Measurements from ENCODE around the gene RPS21. TPM values are rescaled to one million over a fixed set of nuclear protein-coding genes. Genes with fewer than 3 reads are reported as not detected.

Gene RPS21
- total and polyA plus RNA-seq, 2 of the 13 experiments (the other 11 are each of a cell fraction or from before 2014, with no cell fraction given), result 2,647 to 11,063 TPM

GRCh38 chr20:62367633-62368391 lies 19.1 kb upstream of the RPS21 start (continued):
- TF ChIP-seq SOX13 (IDR thresholded peaks at IDR 0.05), result no peak
- TF ChIP-seq SOX13 (CRISPR knock-in tag; conservative IDR thresholded peaks at IDR 0.05 in 1 of 2, IDR thresholded peaks at IDR 0.05 in 1 of 2), result peak in 1 of 2 experiments; percentile 47; a peak in 1 of 4 replicates
- no peak for TF ChIP-seq ATM (IDR thresholded peaks at IDR 0.05; ENCODE audit: borderline replicate concordance)
- TF ChIP-seq ZNF205 (CRISPR knock-in tag; IDR thresholded peaks at IDR 0.05), result peak; percentile 84
- TF ChIP-seq SAP130 (CRISPR knock-in tag; IDR thresholded peaks at IDR 0.05; ENCODE audit: low read depth), result no peak; the same call in none of the 2 replicates
- TF ChIP-seq FOXA1 (IDR thresholded peaks at IDR 0.05), result no peak
- TF ChIP-seq FOXA1 (CRISPR knock-in tag; IDR thresholded peaks at IDR 0.05), result 0 out of 2 replicates have a peak, but pooled peaks have one; percentile 24
- TF ChIP-seq ZNF574 (CRISPR knock-in tag; IDR thresholded peaks at IDR 0.05), result peak; percentile 20; the same call in 1 of the 2 replicates
- peak; percentile 69 for TF ChIP-seq ZNF225 (CRISPR knock-in tag; IDR thresholded peaks at IDR 0.05)
- peak; percentile 77 for TF ChIP-seq ZNF781 (CRISPR knock-in tag; IDR thresholded peaks at IDR 0.05; ENCODE audit: borderline replicate concordance, not compliant biosample characterization)
- 0 out of 2 replicates have a peak, but pooled peaks have one; percentile 83 for TF ChIP-seq PAWR (CRISPR knock-in tag; IDR thresholded peaks at IDR 0.05; ENCODE audit: borderline replicate concordance)
- peak; percentile 95 for TF ChIP-seq SNAI1 (CRISPR knock-in tag; IDR thresholded peaks at IDR 0.05; ENCODE audit: borderline replicate concordance)
- TF ChIP-seq ZNF780A (CRISPR knock-in tag; IDR thresholded peaks at IDR 0.05), result peak; percentile 55; the same call in 1 of the 2 replicates
- TF ChIP-seq ZNF800 (CRISPR knock-in tag; IDR thresholded peaks at IDR 0.05), result peak; percentile 77
- TF ChIP-seq IRX3 (CRISPR knock-in tag; IDR thresholded peaks at IDR 0.05; ENCODE audit: borderline replicate concordance, low read depth), result no peak; the same call in 1 of the 2 replicates
- 0 out of 2 replicates have a peak, but pooled peaks have one; percentile 20 for TF ChIP-seq SIN3A (IDR thresholded peaks at IDR 0.05; ENCODE audit: borderline replicate concordance, low read depth, low read length)
- TF ChIP-seq STAT5B (CRISPR knock-in tag; IDR thresholded peaks at IDR 0.05), result no peak
- TF ChIP-seq ISL2 (CRISPR knock-in tag; IDR thresholded peaks at IDR 0.05), result peak; percentile 56; the same call in 1 of the 2 replicates
- no peak for TF ChIP-seq ZNF597 (CRISPR knock-in tag; IDR thresholded peaks at IDR 0.05)
- TF ChIP-seq ZNF589 (CRISPR knock-in tag; conservative IDR thresholded peaks at IDR 0.05), result 0 out of 2 replicates have a peak, but pooled peaks have one; percentile 26
- peak; percentile 82 for TF ChIP-seq IKZF4 (CRISPR knock-in tag; IDR thresholded peaks at IDR 0.05; ENCODE audit: borderline replicate concordance, low read depth, not compliant biosample characterization)
- TF ChIP-seq SALL1 (CRISPR knock-in tag; IDR thresholded peaks at IDR 0.05), result peak; percentile 78

Measured in HepG2 (cell line).